T-helper 2 cell treated with Interferon-gamma antibody and Interleukin-4, amounts not matched to agents 100 ng/mL and 5 ng/mL, for 36 hours (primary cell): ENCODE measurements around the gene LSM12. TPM values are rescaled to one million over a fixed set of nuclear protein-coding genes. Genes with fewer than 3 reads are reported as not detected.

Source experiments
- intact Hi-C: fragments of 100-400 bp; cut with micrococcal nuclease; formaldehyde crosslinking; loops from one replicate; pipeline ENCODE4 v1.15.1; 2023
- total RNA-seq: library from RNA; stranded (reverse); gene quantifications from 2 replicates; pipeline ENCODE4 v1.2.3, GENCODE V29; 2022

Gene LSM12
- total RNA-seq, 1 donor from 2014 or later: 69.2 TPM

- intact Hi-C loops: no loop called here
Observed at GRCh38 chr17:44095647-44096496, 29.4 kb upstream of the LSM12 start.

GRCh38 chr17:44095388-44095646 lies 28.8 kb upstream of the LSM12 start:
- intact Hi-C loops: no loop called here

- intact Hi-C loops: no loop called here
Observed at GRCh38 chr17:44094701-44095387, 28.4 kb upstream of the LSM12 start.

GRCh38 chr17:44093231-44093900 lies 26.9 kb upstream of the LSM12 start:
- intact Hi-C loops: no loop called here

GRCh38 chr17:44092051-44092450 lies 25.6 kb upstream of the LSM12 start:
- intact Hi-C loops: no loop called here

- intact Hi-C loops: no loop called here
Observed at GRCh38 chr17:44091200-44091997, 24.9 kb upstream of the LSM12 start.

- intact Hi-C loops: no loop called here
Observed at GRCh38 chr17:44088254-44088653, 21.8 kb upstream of the LSM12 start.

- intact Hi-C loops: no loop called here
Observed at GRCh38 chr17:44087319-44087718, 20.8 kb upstream of the LSM12 start.

- intact Hi-C loops: no loop called here
Observed at GRCh38 chr17:44086364-44087311, 20.2 kb upstream of the LSM12 start.

GRCh38 chr17:44085908-44086307 lies 19.4 kb upstream of the LSM12 start:
- intact Hi-C loops: no loop called here

GRCh38 chr17:44084921-44085320 lies 18.4 kb upstream of the LSM12 start:
- intact Hi-C loops: no loop called here

GRCh38 chr17:44084131-44084538 lies 17.7 kb upstream of the LSM12 start:
- intact Hi-C loops: no loop called here

GRCh38 chr17:44083250-44083849 lies 16.9 kb upstream of the LSM12 start:
- intact Hi-C loops: no loop called here

GRCh38 chr17:44082256-44082927 lies 15.9 kb upstream of the LSM12 start:
- intact Hi-C loops: no loop called here

GRCh38 chr17:44081681-44082080 lies 15.2 kb upstream of the LSM12 start:
- intact Hi-C loops: no loop called here

- intact Hi-C loops: no loop called here
Observed at GRCh38 chr17:44079877-44080821, 13.7 kb upstream of the LSM12 start.

GRCh38 chr17:44078412-44078811 lies 11.9 kb upstream of the LSM12 start:
- intact Hi-C loops: no loop called here

GRCh38 chr17:44077595-44077909 lies 11.1 kb upstream of the LSM12 start:
- intact Hi-C loops: no loop called here
